CD4-positive, alpha-beta memory T cell (primary cell): ENCODE results near the gene ANKRD18B. TPM values are rescaled to one million over a fixed set of nuclear protein-coding genes. Genes with fewer than 3 reads are reported as not detected.
A peak's percentile ranks its signal among the peaks of the same experiment; 100 is the strongest.
"Not testable (repeated sequence)": the region's sequence is repeated elsewhere in the genome, so short reads cannot be mapped to it uniquely, and the experiment has no call there.

ENCODE experiments used
- CTCF ChIA-PET: fragments of 350-600 bp; sonication (Branson Sonifier 250); formaldehyde crosslinking; loops from one replicate; lab custom pipeline; 2021; ENCODE audit warnings: inconsistent platforms; ENCODE audit not compliant: partially characterized antibody; lab: Charles Lee
- POLR2A ChIA-PET: fragments of 350-600 bp; sonication (Branson Sonifier 250); formaldehyde crosslinking; loops from one replicate; lab custom pipeline; 2021; ENCODE audit not compliant: partially characterized antibody; lab: Charles Lee
- DNase-seq, 5 donors: peaks; one replicate each; pipeline versions ENCODE4 v3.0.0 to v3.0.0-alpha.2; 2020 to 2022; ENCODE audit warnings: mixed read lengths in 1 of 5
- H3K27ac ChIP-seq: one replicate; pipeline ENCODE4 v1.7.0; 2013; ENCODE audit warnings: low read depth, low read length
- H3K27me3 ChIP-seq: 2 replicates; pipeline ENCODE4 v1.7.0; 2013; ENCODE audit warnings: mild to moderate bottlenecking, low read length, moderate library complexity; ENCODE audit not compliant: insufficient read depth
- H3K36me3 ChIP-seq: 2 replicates; pipeline ENCODE4 v1.7.0; 2013; ENCODE audit warnings: mild to moderate bottlenecking, low read length, moderate library complexity; ENCODE audit not compliant: insufficient read depth
- H3K4me1 ChIP-seq: 2 replicates; pipeline ENCODE4 v1.7.0; 2013; ENCODE audit warnings: mild to moderate bottlenecking, low read length, moderate library complexity; ENCODE audit not compliant: insufficient read depth
- H3K4me3 ChIP-seq, 2 donors: one replicate each; pipeline ENCODE4 v1.7.0; 2013; ENCODE audit warnings: low read length in 2 of 2, mild to moderate bottlenecking in 1 of 2
- H3K9me3 ChIP-seq, 2 donors: one replicate each; pipeline ENCODE4 v1.7.0; 2013; ENCODE audit warnings: low read length in 2 of 2, control low read depth in 1 of 2; ENCODE audit not compliant: control insufficient read depth in 1 of 2
- H3K27ac Mint-ChIP-seq, 7 donors: one replicate each; pipeline ENCODE4 v1.8.0; 2020 to 2021; ENCODE audit warnings: mixed read lengths in 7 of 7, mild to moderate bottlenecking in 6 of 7, inconsistent platforms in 3 of 7, moderate library complexity in 3 of 7
- H3K27me3 Mint-ChIP-seq, 2 donors: one replicate each; pipeline ENCODE4 v1.8.0; 2020 to 2021; ENCODE audit warnings: mixed read lengths in 2 of 2
- H3K36me3 Mint-ChIP-seq, 2 donors: one replicate each; pipeline ENCODE4 v1.8.0; 2020 to 2021; ENCODE audit warnings: mixed read lengths in 2 of 2, inconsistent platforms in 1 of 2, mild to moderate bottlenecking in 1 of 2
- H3K4me1 Mint-ChIP-seq, 4 donors: one replicate each; pipeline ENCODE4 v1.8.0; 2020 to 2021; ENCODE audit warnings: mixed read lengths in 4 of 4, mild to moderate bottlenecking in 1 of 4
- H3K4me3 Mint-ChIP-seq, 8 donors: one replicate each; pipeline ENCODE4 v1.8.0; 2020 to 2021; ENCODE audit warnings: mixed read lengths in 8 of 8, mild to moderate bottlenecking in 7 of 8, moderate library complexity in 6 of 8, inconsistent platforms in 3 of 8
- H3K9me3 Mint-ChIP-seq, 8 donors: one replicate each; pipeline ENCODE4 v1.8.0; 2020 to 2021; ENCODE audit warnings: mixed read lengths in 8 of 8, mild to moderate bottlenecking in 5 of 8, inconsistent platforms in 3 of 8, moderate library complexity in 1 of 8
- intact Hi-C: fragments of 100-400 bp; cut with micrococcal nuclease; formaldehyde crosslinking; loops from one replicate; pipeline ENCODE4 v1.15.1; 2023
- polyA plus RNA-seq, 2 donors: library from polyadenylated mRNA; unstranded; fragments of 300-500 nt; fragmentation: Illumina TruSeq; gene quantifications; one replicate each; pipeline ENCODE4 v1.2.3, GENCODE V29; 2021
- total RNA-seq, 2 experiments: library from RNA; stranded (reverse); gene quantifications; one replicate each; pipeline ENCODE4 v1.2.3, GENCODE V29; 2021

The ANKRD18B gene
- total and polyA plus RNA-seq, 4 experiments from 2014 or later = 1.2 to 1.9 TPM; not detected in 2

GRCh38 chr9:33515342-33515995, 8.6 kb upstream of the ANKRD18B start:
- H3K27me3 Mint-ChIP-seq, POLR2A ChIA-PET: not testable (repeated sequence)

GRCh38 chr9:33516397-33516796, 7.7 kb upstream of the ANKRD18B start:
- not testable (repeated sequence) for H3K9me3 ChIP-seq, DNase-seq, H3K27me3 ChIP-seq, H3K27ac ChIP-seq, H3K27me3 Mint-ChIP-seq, H3K4me1 Mint-ChIP-seq, H3K9me3 Mint-ChIP-seq, H3K4me1 ChIP-seq, H3K4me3 Mint-ChIP-seq, H3K36me3 Mint-ChIP-seq, H3K36me3 ChIP-seq, H3K4me3 ChIP-seq, H3K27ac Mint-ChIP-seq
- ChIA-PET POLR2A (interaction anchor here (0.6 kb wide), 1 partner anchor 113 kb away, joined by 4 read pairs; no protein-coding TSS in a partner anchor), CTCF (interaction anchor here (2.5 kb wide), 1 partner anchor 113 kb away, joined by 13 read pairs; no protein-coding TSS in a partner anchor)
- intact Hi-C loops = loop anchor here (10.0 kb wide), 1 partner anchor 62 kb away; no protein-coding TSS in a partner anchor

More at GRCh38 chr9:33515342-33515995, 8.6 kb upstream of the ANKRD18B start:
- H3K36me3 ChIP-seq, H3K9me3 ChIP-seq, H3K27ac ChIP-seq, H3K36me3 Mint-ChIP-seq, H3K4me1 Mint-ChIP-seq, H3K4me3 ChIP-seq, DNase-seq, CTCF ChIA-PET, H3K27ac Mint-ChIP-seq, H3K27me3 ChIP-seq, H3K4me1 ChIP-seq, H3K9me3 Mint-ChIP-seq, H3K4me3 Mint-ChIP-seq: not testable (repeated sequence)
- intact Hi-C loops = loop anchor here (10.0 kb wide), 1 partner anchor 61 kb away; no protein-coding TSS in a partner anchor

- Histone ChIP-seq H3K9me3 (no peaks in the 10 kb centered on the region), H3K36me3 (no peaks in the 10 kb centered on the region), H3K27ac (no peak overlapping the region), H3K4me1 (no peaks in the 10 kb centered on the region), H3K27me3 (no peaks in the 10 kb centered on the region), H3K4me3 (no peak overlapping the region)
- Mint-ChIP-seq H3K4me1 (no peaks in the 10 kb centered on the region), H3K27me3 (peaks cover 7 to 9% of the 10 kb centered on the region in 2 donors), H3K27ac (no peak overlapping the region), H3K9me3 (peaks cover 0 to 7% (median 0%) of the 10 kb centered on the region in 8 donors), H3K4me3 (no peak overlapping the region), H3K36me3 (no peaks in the 10 kb centered on the region)
- ChIA-PET CTCF (interaction anchor here (0.9 to 2.8 kb wide), 5 partner anchors 44 to 143 kb away, joined by 3 to 18 read pairs (median 4); partner anchors contain the start of gene NOL6), POLR2A (no interaction called here)
- DNase-seq = peak in 1 of 5 donors; percentile 20
- intact Hi-C loops = loop anchor here (1.0 to 10.0 kb wide), 3 partner anchors 63 to 142 kb away; no protein-coding TSS in a partner anchor
Measured at GRCh38 chr9:33517373-33517772, 6.7 kb upstream of the ANKRD18B start.

- CTCF ChIA-PET = interaction anchor here (1.1 to 2.8 kb wide), 4 partner anchors 44 to 144 kb away, joined by 3 to 18 read pairs (median 8); partner anchors contain the start of gene NOL6
- H3K9me3 ChIP-seq, DNase-seq, H3K27ac Mint-ChIP-seq, H3K27ac ChIP-seq, H3K36me3 Mint-ChIP-seq, H3K36me3 ChIP-seq, H3K4me3 ChIP-seq, POLR2A ChIA-PET, H3K4me1 ChIP-seq, H3K4me1 Mint-ChIP-seq, H3K4me3 Mint-ChIP-seq, H3K27me3 ChIP-seq, H3K9me3 Mint-ChIP-seq: not testable (repeated sequence)
- peaks cover 9 to 14% of the 10 kb centered on the region in 2 donors for H3K27me3 Mint-ChIP-seq
- intact Hi-C loops = loop anchor here (1.0 to 10.0 kb wide), 3 partner anchors 63 to 143 kb away; no protein-coding TSS in a partner anchor
Measured at GRCh38 chr9:33517934-33518577, 6.0 kb upstream of the ANKRD18B start.

- H3K27me3 ChIP-seq, POLR2A ChIA-PET, H3K9me3 ChIP-seq, intact Hi-C loops, H3K9me3 Mint-ChIP-seq, H3K4me3 ChIP-seq, H3K36me3 Mint-ChIP-seq, CTCF ChIA-PET, H3K36me3 ChIP-seq, H3K4me1 ChIP-seq, H3K27ac ChIP-seq, H3K4me3 Mint-ChIP-seq, DNase-seq, H3K27ac Mint-ChIP-seq: not testable (repeated sequence)
- H3K4me1 Mint-ChIP-seq = peaks cover 0 to 15% (median 6%) of the 10 kb centered on the region in 4 donors
- H3K27me3 Mint-ChIP-seq = peaks cover 25 to 34% of the 10 kb centered on the region in 2 donors
Measured at GRCh38 chr9:33521861-33522260, 2.2 kb upstream of the ANKRD18B start.

- intact Hi-C loops = no loop called here
- H3K27ac Mint-ChIP-seq = peak overlapping the region in 2 of 7 donors; percentile 12 to 65
- Histone ChIP-seq H3K9me3 (no peaks in the 10 kb centered on the region), H3K27me3 (peaks cover 3% of the 10 kb centered on the region), H3K27ac (no peak overlapping the region), H3K36me3 (no peaks in the 10 kb centered on the region), H3K4me3 (peak overlapping the region in 1 of 2 donors; percentile 40), H3K4me1 (peaks cover 7% of the 10 kb centered on the region)
- no peaks in the 10 kb centered on the region for H3K9me3 Mint-ChIP-seq
- H3K4me1 Mint-ChIP-seq = peaks cover 0 to 15% (median 6%) of the 10 kb centered on the region in 4 donors
- DNase-seq = peak in 1 of 5 donors; percentile 2
- ChIA-PET POLR2A (no interaction called here), CTCF (interaction anchor here (0.9 to 1.8 kb wide), 3 partner anchors 14 to 149 kb away, joined by 3 to 4 read pairs (median 4); no protein-coding TSS in a partner anchor)
- peaks cover 26 to 41% of the 10 kb centered on the region in 2 donors for H3K27me3 Mint-ChIP-seq
- no peaks in the 10 kb centered on the region for H3K36me3 Mint-ChIP-seq
- peak overlapping the region; percentile 78 to 94 (median 86) for H3K4me3 Mint-ChIP-seq
Measured at GRCh38 chr9:33524306-33524947, 376 bp downstream of the ANKRD18B start.

- CTCF ChIA-PET, H3K27ac ChIP-seq, intact Hi-C loops, H3K9me3 Mint-ChIP-seq, H3K27ac Mint-ChIP-seq, H3K27me3 ChIP-seq, DNase-seq, H3K4me3 Mint-ChIP-seq, H3K4me3 ChIP-seq, POLR2A ChIA-PET, H3K36me3 Mint-ChIP-seq, H3K9me3 ChIP-seq, H3K36me3 ChIP-seq, H3K4me1 ChIP-seq: not testable (repeated sequence)
- Mint-ChIP-seq H3K27me3 (peaks cover 24 to 40% of the 10 kb centered on the region in 2 donors), H3K4me1 (peaks cover 0 to 14% (median 6%) of the 10 kb centered on the region in 4 donors)
Measured at GRCh38 chr9:33528069-33528468, 4.0 kb downstream of the ANKRD18B start.
